COLO668 (cell line): ENCODE measurements around the gene LRP3.
"Not testable (repeated sequence)": the region's sequence is repeated elsewhere in the genome, so short reads cannot be mapped to it uniquely, and the experiment has no call there.

Source experiments
- DNase-seq: peaks from one replicate; lab custom pipeline; 2025; ENCODE audit not compliant: unreplicated experiment; lab: John Stamatoyannopoulos, UW

The LRP3 gene

DNA sequence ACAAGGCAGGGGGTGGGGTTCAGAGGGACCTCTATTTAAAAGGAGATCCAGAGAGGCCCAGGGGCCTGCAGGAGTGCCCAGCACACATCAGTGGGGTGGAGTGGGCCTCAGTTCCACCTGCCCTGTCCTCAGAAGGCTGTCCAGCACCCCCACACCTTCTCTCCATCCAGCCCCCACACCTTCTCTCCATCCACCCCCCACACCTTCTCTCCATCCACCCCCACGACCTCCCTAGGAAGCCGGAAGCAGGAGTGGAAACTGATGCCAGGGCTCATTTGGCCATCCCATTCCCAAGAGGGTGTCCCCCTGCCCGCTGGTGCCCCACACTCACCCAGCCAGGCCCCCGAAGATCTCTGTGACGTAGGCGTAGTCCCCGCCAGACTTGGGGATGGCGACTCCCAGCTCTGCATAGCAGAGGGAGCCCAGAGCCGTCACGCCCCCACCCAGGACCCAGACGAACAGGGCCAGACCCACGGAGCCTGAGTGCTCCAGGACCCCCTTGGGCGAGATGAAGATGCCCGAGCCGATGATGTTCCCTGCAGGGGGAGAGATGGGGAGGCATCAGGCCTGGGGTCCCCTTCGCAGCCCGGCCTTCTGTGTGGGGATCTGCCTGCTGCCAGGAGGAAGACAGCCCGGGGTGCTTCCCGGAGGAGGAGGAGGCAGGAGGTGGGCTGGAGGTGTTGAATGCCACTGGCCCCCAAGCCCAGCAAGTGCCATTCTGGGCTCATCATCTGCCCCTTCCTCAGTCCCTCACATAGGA lies 21.5 kb downstream of the LRP3 start:
- DNase-seq, result no peak

GRCh38 chr19:33216198-33216830 lies 22.2 kb downstream of the LRP3 start:
- DNase-seq, result peak; percentile 3

DNA sequence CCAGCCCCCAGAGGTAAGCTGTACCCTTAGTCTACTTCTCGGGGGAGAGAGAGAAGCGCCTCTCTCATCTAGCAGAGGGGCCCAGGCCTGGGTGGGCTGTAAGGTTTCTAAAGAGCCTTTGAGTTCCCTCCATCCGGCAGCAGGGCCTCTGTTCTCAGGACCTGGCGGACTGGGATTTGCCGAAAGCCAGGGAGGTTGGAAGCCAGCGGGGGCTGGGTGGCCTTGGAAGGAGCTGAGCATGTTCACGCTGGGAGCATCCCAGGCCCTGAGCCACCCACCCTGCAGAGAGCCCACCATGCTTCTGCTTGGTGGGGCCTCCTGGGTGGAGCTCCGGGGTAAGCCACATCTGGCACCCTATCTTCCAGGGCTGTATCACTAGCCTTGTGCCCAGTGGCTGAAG lies 23.8 kb downstream of the LRP3 start:
- DNase-seq, result no peak

- no peak for DNase-seq
Measured at GRCh38 chr19:33219261-33219815, 25.2 kb downstream of the LRP3 start.

GRCh38 chr19:33220115-33220514 lies 26.0 kb downstream of the LRP3 start:
- no peak for DNase-seq

- no peak for DNase-seq
Measured at GRCh38 chr19:33220735-33221134, 26.6 kb downstream of the LRP3 start.

GRCh38 chr19:33221638-33222037 lies 27.5 kb downstream of the LRP3 start:
- no peak for DNase-seq

- DNase-seq, result not testable (repeated sequence)
Measured at GRCh38 chr19:33222255-33222654, 28.1 kb downstream of the LRP3 start.

DNA sequence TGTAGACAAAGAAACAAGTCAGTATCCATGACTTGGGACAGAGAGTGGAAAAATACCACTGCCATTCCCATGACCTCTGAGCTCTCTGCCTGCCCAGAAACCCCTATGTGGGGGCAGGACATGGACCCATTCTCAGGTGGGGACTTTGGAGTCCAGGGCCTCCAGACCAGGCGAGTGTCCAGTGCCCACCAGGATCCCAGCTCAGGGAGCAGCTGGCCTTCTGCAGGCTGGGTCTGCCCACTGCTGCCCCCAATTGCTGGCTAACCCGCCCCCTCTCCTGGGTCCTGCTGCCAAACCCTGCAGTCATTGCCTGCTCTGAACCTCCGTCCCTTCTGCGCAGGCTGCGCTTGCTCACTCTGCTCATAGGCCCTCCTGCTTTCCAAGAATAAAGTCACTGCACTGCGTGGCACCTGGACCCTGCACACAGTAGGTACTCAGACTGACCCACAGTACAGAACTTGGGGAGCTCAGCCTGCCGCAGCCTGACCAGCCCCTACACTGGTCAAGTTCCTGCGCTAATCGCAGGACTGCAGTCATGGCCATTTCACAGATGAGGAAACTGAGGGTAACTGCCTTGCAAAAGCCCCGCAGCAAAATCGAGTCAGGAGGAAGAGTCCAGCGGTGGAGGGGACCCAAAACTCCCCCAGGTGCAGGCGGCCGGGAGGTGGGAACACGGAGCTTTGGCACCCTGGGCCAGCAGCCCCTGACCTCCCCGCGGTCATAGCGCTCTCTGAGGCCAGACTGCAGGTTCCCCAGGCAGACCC lies 30.7 kb downstream of the LRP3 start:
- DNase-seq, result no peak

DNA sequence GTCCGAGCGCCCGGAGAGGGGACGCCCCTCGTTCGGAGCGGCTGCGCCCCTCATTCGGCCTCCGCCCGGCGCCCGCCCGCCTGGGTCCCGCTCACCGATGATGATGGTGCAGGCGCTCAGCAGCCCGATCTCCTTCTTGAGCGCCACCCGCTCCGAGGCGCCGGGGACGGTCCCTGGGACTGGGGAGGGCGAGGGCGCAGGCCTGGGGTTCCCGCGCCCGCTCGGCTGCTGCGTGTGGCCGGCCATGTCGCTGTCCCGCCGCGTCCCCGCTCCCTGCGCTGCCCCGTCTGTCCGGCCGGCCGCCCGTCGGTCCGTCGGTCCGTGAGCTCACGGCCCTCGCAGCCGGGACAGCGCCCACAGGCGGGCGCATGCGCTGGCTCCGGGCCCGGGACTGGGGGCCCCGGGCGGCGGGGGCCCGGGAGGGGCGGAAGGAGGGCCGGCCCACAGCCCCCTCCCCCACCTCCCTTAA lies 31.4 kb downstream of the LRP3 start, which contains the start of gene SLC7A10:
Gene SLC7A10 (minus strand): TSS at position 393 of the 469 bp plus-strand sequence. CDS start 147 bp downstream, at position 246.
- no peak for DNase-seq

DNA sequence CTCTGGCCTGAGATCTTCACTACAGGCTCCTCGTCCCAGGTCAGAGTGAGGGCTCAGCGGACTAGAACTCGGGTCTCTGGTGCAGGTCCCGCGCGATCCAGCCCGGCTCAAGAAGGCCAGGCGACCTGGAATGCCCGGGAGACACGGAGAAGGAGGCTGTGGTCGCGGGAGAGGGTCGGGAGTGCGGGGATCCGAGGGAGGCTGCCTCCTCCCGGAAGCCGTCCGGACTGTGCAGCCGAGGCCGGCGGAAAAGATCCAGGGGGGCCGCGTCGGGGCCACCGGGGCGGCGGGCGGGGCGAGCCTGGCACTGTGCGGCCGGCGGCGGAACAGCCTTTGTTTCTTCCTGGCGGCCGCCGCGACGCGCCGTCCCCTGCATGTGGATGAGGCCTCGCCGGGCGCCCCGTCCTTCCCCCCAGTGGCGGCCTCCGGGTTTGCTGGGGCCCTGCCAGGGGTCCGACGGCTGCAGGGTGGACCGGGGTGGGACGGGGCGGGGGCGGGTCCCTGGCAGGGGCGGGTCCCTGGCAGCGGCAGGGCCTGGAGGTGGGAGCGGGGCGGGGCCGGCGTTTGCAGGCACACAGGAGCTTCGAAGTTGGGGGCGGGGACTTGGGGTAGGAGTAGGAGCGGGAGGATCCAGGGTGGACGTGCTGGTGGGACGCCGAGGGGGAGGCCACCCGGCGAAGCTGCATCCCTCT lies 32.6 kb downstream of the LRP3 start:
- peak; percentile 3 for DNase-seq

- no peak for DNase-seq
Measured at GRCh38 chr19:33227242-33227650, 33.1 kb downstream of the LRP3 start.

- no peak for DNase-seq
Measured at GRCh38 chr19:33227870-33228599, 33.9 kb downstream of the LRP3 start.

- no peak for DNase-seq
Measured at GRCh38 chr19:33229962-33230361, 35.8 kb downstream of the LRP3 start.

GRCh38 chr19:33231511-33231910 lies 37.4 kb downstream of the LRP3 start:
- DNase-seq, result no peak

DNA sequence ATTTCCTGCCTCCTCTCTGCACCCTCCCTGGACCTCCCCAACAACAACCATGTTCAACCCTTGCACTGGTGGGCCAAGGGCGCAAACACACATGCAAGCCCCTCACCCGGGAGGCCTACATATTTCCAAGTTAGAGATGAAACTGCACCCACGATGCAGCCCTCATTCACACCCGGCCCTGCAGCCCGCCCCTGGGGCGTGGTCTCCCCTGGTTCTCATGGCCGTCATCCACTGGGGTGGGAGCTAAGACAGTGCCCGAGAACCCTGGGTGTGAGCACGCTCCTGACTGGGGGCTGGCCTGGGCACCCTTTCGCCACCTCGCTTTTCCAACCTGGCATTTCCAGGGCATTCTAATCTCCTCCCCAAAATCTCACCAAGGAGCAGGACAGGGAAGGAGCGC lies 38.5 kb downstream of the LRP3 start:
- DNase-seq, result no peak

GRCh38 chr19:33233056-33233873 lies 39.1 kb downstream of the LRP3 start:
- no peak for DNase-seq

DNA sequence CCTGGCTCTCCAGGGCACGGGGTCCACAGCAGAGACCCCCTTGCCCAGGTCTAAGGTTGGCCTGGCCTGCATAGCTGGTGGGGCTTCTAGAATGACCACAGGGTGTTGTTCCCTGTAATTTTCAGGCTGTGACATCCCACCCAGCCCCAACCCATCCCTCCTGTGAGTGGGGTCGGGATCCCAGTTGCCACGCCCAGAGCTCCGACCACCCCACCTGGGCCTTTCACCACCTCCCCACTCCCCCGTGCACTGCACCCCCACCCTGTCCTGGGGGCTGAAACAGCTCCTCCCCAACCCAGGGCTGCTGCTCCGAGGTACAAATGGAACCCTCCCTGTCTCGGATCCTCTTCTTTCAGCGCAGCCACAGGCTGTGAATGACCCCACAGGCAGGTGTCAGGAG lies 40.0 kb downstream of the LRP3 start:
- DNase-seq, result no peak

GRCh38 chr19:33234736-33235135 lies 40.6 kb downstream of the LRP3 start:
- DNase-seq, result no peak
